ENCODE results near the gene CA14. TPM values are rescaled to one million over a fixed set of nuclear protein-coding genes. Genes with fewer than 3 reads are reported as not detected.
"Not testable (repeated sequence)": the region's sequence is repeated elsewhere in the genome, so short reads cannot be mapped to it uniquely, and the experiment has no call there.

Gene CA14
- total and polyA plus RNA-seq, 10 donors = not detected

GRCh38 chr1:150224983-150225382 is 32.6 kb upstream of the CA14 start:
- intact Hi-C loops (cut with DNase I; ENCODE audit: low total_unique reads) = no loop called here
- H3K36me3 ChIP-seq = peaks cover 0 to 97% (median 72%) of the 10 kb centered on the region in 6 donors
- H3K9me3 ChIP-seq = no peaks in the 10 kb centered on the region
- WGBS, 5 donors = 68 to 91% (median 82%) methylated on average over 1 of the region's 1 CpG
- no peaks in the 10 kb centered on the region for H3K27me3 ChIP-seq (replicated peaks in 1 of 7)
- TF ChIP-seq POLR2A (IDR thresholded peaks at IDR 0.05) = no peak
- no peak for TF ChIP-seq POLR2AphosphoS5 (IDR thresholded peaks at IDR 0.05)
- TF ChIP-seq CTCF (IDR thresholded peaks at IDR 0.05 in 8 of 11, conservative IDR thresholded peaks at IDR 0.05 in 3 of 11) = no peak
- no peak overlapping the region for H3K4me3 ChIP-seq
- H3K27ac ChIP-seq = no peak overlapping the region
- H3K4me1 ChIP-seq = peaks cover 0 to 25% (median 3%) of the 10 kb centered on the region in 6 donors
- no peak for DNase-seq

- H3K4me3 ChIP-seq = no peak overlapping the region
- H3K36me3 ChIP-seq = peaks cover 0 to 98% (median 73%) of the 10 kb centered on the region in 6 donors
- no peaks in the 10 kb centered on the region for H3K27me3 ChIP-seq (replicated peaks in 1 of 7)
- TF ChIP-seq CTCF (IDR thresholded peaks at IDR 0.05 in 8 of 11, conservative IDR thresholded peaks at IDR 0.05 in 3 of 11) (no peak), POLR2A (IDR thresholded peaks at IDR 0.05) (no peak), POLR2AphosphoS5 (IDR thresholded peaks at IDR 0.05) (no peak)
- peaks cover 0 to 25% (median 3%) of the 10 kb centered on the region in 6 donors for H3K4me1 ChIP-seq
- peak overlapping the region in 1 of 8 donors; percentile 41 for H3K27ac ChIP-seq
- no peak for DNase-seq
- 48 to 91% (median 67%) methylated on average over 1 of the region's 1 CpG for WGBS, 5 donors
- no peaks in the 10 kb centered on the region for H3K9me3 ChIP-seq
- intact Hi-C loops (cut with DNase I; ENCODE audit: low total_unique reads) = no loop called here
These were observed 32.0 kb upstream of the CA14 start for GRCh38 chr1:150225546-150225945.

- H3K4me3 ChIP-seq = no peak overlapping the region
- peaks cover 0 to 25% (median 3%) of the 10 kb centered on the region in 6 donors for H3K4me1 ChIP-seq
- no peak for DNase-seq
- peaks cover 0 to 100% (median 75%) of the 10 kb centered on the region in 6 donors for H3K36me3 ChIP-seq
- H3K9me3 ChIP-seq = no peaks in the 10 kb centered on the region
- TF ChIP-seq POLR2AphosphoS5 (IDR thresholded peaks at IDR 0.05) (no peak), POLR2A (IDR thresholded peaks at IDR 0.05) (no peak), CTCF (IDR thresholded peaks at IDR 0.05 in 8 of 11, conservative IDR thresholded peaks at IDR 0.05 in 3 of 11) (no peak)
- 75 to 93% (median 83%) methylated on average over 2 of the region's 2 CpGs for WGBS, 5 donors
- no peaks in the 10 kb centered on the region for H3K27me3 ChIP-seq (replicated peaks in 1 of 7)
- intact Hi-C loops (cut with DNase I; ENCODE audit: low total_unique reads) = no loop called here
- H3K27ac ChIP-seq = peak overlapping the region in 1 of 8 donors; percentile 41
These were observed 31.1 kb upstream of the CA14 start for GRCh38 chr1:150226486-150226885.

- no peak for DNase-seq
- Histone ChIP-seq H3K4me3 (no peak overlapping the region), H3K36me3 (peaks cover 0 to 95% (median 72%) of the 10 kb centered on the region in 6 donors), H3K27ac (no peak overlapping the region), H3K27me3 (replicated peaks in 1 of 7) (no peaks in the 10 kb centered on the region), H3K4me1 (peaks cover 0 to 25% (median 3%) of the 10 kb centered on the region in 6 donors), H3K9me3 (no peaks in the 10 kb centered on the region)
- intact Hi-C loops (cut with DNase I; ENCODE audit: low total_unique reads) = no loop called here
- no peak for TF ChIP-seq POLR2A (IDR thresholded peaks at IDR 0.05)
- TF ChIP-seq CTCF (IDR thresholded peaks at IDR 0.05 in 8 of 11, conservative IDR thresholded peaks at IDR 0.05 in 3 of 11) = no peak
- no peak for TF ChIP-seq POLR2AphosphoS5 (IDR thresholded peaks at IDR 0.05)
These were observed 30.3 kb upstream of the CA14 start for GRCh38 chr1:150227228-150227627.

GRCh38 chr1:150228246-150228645 is 29.3 kb upstream of the CA14 start:
- H3K27ac ChIP-seq; intact Hi-C loops (cut with DNase I; ENCODE audit: low total_unique reads); H3K4me3 ChIP-seq; H3K27me3 ChIP-seq (replicated peaks in 1 of 7); H3K9me3 ChIP-seq; DNase-seq: not testable (repeated sequence)
- H3K36me3 ChIP-seq = peaks cover 0 to 85% (median 65%) of the 10 kb centered on the region in 6 donors
- 96 to 99% (median 97%) methylated on average over 10 of the region's 10 CpGs for WGBS, 5 donors
- peaks cover 0 to 34% (median 10%) of the 10 kb centered on the region in 6 donors for H3K4me1 ChIP-seq

- WGBS, 5 donors = 73 to 86% (median 78%) methylated on average over 10 of the region's 10 CpGs
- H3K27me3 ChIP-seq (replicated peaks in 1 of 7); intact Hi-C loops (cut with DNase I; ENCODE audit: low total_unique reads); H3K4me3 ChIP-seq; DNase-seq; H3K9me3 ChIP-seq: not testable (repeated sequence)
- H3K27ac ChIP-seq = peak overlapping the region in 7 of 8 donors; percentile 98 to 100 (median 99)
- peaks cover 0 to 38% (median 22%) of the 10 kb centered on the region in 6 donors for H3K36me3 ChIP-seq
- H3K4me1 ChIP-seq = peaks cover 5 to 30% (median 25%) of the 10 kb centered on the region in 6 donors
These were observed 24.7 kb upstream of the CA14 start for GRCh38 chr1:150232921-150233320.

Data from spleen (tissue), 11 donors.